Suprapubic skin (tissue), 4 donors: ENCODE data around the gene TINAGL1.

Experiments
- CTCF ChIP-seq, 2 donors: fragments of 200-600 bp in 1 of 2; fragments of 450-650 bp in 1 of 2; sonication (generic) in 1 of 2; IDR thresholded peaks; one replicate each; pipeline ENCODE4 v1.5.1; 2016 to 2019; ENCODE audit warnings: antibody characterized with exemption in 2 of 2, mild to moderate bottlenecking in 1 of 2, moderate library complexity in 1 of 2
- EP300 ChIP-seq: sonication (generic); formaldehyde crosslinking; IDR thresholded peaks from one replicate; pipeline ENCODE4 v1.6.1; 2017; ENCODE audit warnings: antibody characterized with exemption
- POLR2A ChIP-seq, 2 donors: fragments of 450-650 bp; IDR thresholded peaks; one replicate each; pipeline ENCODE4 v1.6.1; 2017; ENCODE audit warnings: antibody characterized with exemption in 2 of 2, mild to moderate bottlenecking in 2 of 2, moderate library complexity in 2 of 2
- POLR2AphosphoS5 ChIP-seq, 3 donors: sonication (generic); formaldehyde crosslinking; IDR thresholded peaks; one replicate each; pipeline ENCODE4 v1.6.1; 2017; ENCODE audit warnings: antibody characterized with exemption in 3 of 3

GRCh38 chr1:31598980-31599379, 22.7 kb downstream of the TINAGL1 start:
- TF ChIP-seq CTCF (IDR thresholded peaks at IDR 0.05): no peak
- no peak for TF ChIP-seq POLR2A (IDR thresholded peaks at IDR 0.05)
- TF ChIP-seq POLR2AphosphoS5 (IDR thresholded peaks at IDR 0.05): no peak
- no peak for TF ChIP-seq EP300
